ENCODE results near the gene LEF1.

GRCh38 chr4:108203377-108203776 lies 34.6 kb upstream of the LEF1 start:
- TF ChIP-seq ARNTL (CRISPR knock-in tag; IDR thresholded peaks at IDR 0.05; ENCODE audit: borderline replicate concordance, low read depth): no peak
- no peak for TF ChIP-seq OSR1 (CRISPR knock-in tag; IDR thresholded peaks at IDR 0.05)
- TF ChIP-seq TCF4 (CRISPR knock-in tag; IDR thresholded peaks at IDR 0.05; ENCODE audit: borderline replicate concordance): no peak
- TF ChIP-seq, protein P1, sequence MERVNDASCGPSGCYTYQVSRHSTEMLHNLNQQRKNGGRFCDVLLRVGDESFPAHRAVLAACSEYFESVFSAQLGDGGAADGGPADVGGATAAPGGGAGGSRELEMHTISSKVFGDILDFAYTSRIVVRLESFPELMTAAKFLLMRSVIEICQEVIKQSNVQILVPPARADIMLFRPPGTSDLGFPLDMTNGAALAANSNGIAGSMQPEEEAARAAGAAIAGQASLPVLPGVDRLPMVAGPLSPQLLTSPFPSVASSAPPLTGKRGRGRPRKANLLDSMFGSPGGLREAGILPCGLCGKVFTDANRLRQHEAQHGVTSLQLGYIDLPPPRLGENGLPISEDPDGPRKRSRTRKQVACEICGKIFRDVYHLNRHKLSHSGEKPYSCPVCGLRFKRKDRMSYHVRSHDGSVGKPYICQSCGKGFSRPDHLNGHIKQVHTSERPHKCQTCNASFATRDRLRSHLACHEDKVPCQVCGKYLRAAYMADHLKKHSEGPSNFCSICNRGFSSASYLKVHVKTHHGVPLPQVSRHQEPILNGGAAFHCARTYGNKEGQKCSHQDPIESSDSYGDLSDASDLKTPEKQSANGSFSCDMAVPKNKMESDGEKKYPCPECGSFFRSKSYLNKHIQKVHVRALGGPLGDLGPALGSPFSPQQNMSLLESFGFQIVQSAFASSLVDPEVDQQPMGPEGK (CRISPR knock-in tag; IDR thresholded peaks at IDR 0.05; ENCODE audit: borderline replicate concordance): no peak
- no peak for TF ChIP-seq CREB5 (CRISPR knock-in tag; IDR thresholded peaks at IDR 0.05; ENCODE audit: low read depth)
- TF ChIP-seq ISL1 (CRISPR knock-in tag; IDR thresholded peaks at IDR 0.05): no peak
- no peak for TF ChIP-seq ZC3H10 (CRISPR knock-in tag; IDR thresholded peaks at IDR 0.05)
- TF ChIP-seq, protein P2, sequence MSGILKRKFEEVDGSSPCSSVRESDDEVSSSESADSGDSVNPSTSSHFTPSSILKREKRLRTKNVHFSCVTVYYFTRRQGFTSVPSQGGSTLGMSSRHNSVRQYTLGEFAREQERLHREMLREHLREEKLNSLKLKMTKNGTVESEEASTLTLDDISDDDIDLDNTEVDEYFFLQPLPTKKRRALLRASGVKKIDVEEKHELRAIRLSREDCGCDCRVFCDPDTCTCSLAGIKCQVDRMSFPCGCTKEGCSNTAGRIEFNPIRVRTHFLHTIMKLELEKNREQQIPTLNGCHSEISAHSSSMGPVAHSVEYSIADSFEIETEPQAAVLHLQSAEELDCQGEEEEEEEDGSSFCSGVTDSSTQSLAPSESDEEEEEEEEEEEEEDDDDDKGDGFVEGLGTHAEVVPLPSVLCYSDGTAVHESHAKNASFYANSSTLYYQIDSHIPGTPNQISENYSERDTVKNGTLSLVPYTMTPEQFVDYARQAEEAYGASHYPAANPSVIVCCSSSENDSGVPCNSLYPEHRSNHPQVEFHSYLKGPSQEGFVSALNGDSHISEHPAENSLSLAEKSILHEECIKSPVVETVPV (CRISPR knock-in tag; IDR thresholded peaks at IDR 0.05): no peak
- TF ChIP-seq ZNF565 (CRISPR knock-in tag; conservative IDR thresholded peaks at IDR 0.05; ENCODE audit: low read depth): no peak
- TF ChIP-seq RARB (CRISPR knock-in tag; IDR thresholded peaks at IDR 0.05): no peak
- no peak for TF ChIP-seq ZFP30 (CRISPR knock-in tag; IDR thresholded peaks at IDR 0.05)

All from SK-N-SH treated with all-trans-retinoic acid at 6 μM for 48 hours (cell line).